ENCODE results near the gene SETSIP. TPM values are rescaled to one million over a fixed set of nuclear protein-coding genes. Genes with fewer than 3 reads are reported as not detected.

SETSIP gene
- total and polyA plus RNA-seq, 4 donors: 0.09 TPM; not detected in 3

GRCh38 chr1:92070892-92071291, 4.3 kb downstream of the SETSIP start:
- Histone ChIP-seq H3K9me3 (ENCODE audit: control insufficient read depth in 4 of 4, low read length in 3 of 4) (no peaks in the 10 kb centered on the region), H3K4me1 (ENCODE audit: control insufficient read depth in 4 of 4, insufficient read depth in 4 of 4, low read length in 3 of 4) (no peaks in the 10 kb centered on the region), H3K9ac (ENCODE audit: low read depth in 1 of 2, low read length in 2 of 2) (no peak overlapping the region), H3K27ac (ENCODE audit: low read depth in 1 of 2, low read length in 2 of 2) (no peak overlapping the region), H3K36me3 (ENCODE audit: control insufficient read depth in 4 of 4, insufficient read depth in 3 of 4, low read depth in 1 of 4, low read length in 3 of 4) (no peaks in the 10 kb centered on the region), H3K27me3 (ENCODE audit: control insufficient read depth in 4 of 4, insufficient read depth in 4 of 4, low read length in 3 of 4) (no peaks in the 10 kb centered on the region), H3K4me3 (ENCODE audit: low read depth in 1 of 3, low read length in 3 of 3) (no peak overlapping the region)
- 78% methylated on average over 2 of the region's 2 CpGs for WGBS
- no peak for DNase-seq (ENCODE audit: low spot score)
- TF ChIP-seq EGR1 (IDR thresholded peaks at IDR 0.05; ENCODE audit: low read depth in 2 of 2) (no peak), GABPA (IDR thresholded peaks at IDR 0.05 in 1 of 2, conservative IDR thresholded peaks at IDR 0.05 in 1 of 2) (no peak), YY1 (IDR thresholded peaks at IDR 0.05) (no peak), FOXA1 (IDR thresholded peaks at IDR 0.05) (no peak), SP1 (IDR thresholded peaks at IDR 0.05) (no peak), HNF4G (IDR thresholded peaks at IDR 0.05) (no peak), RAD21 (IDR thresholded peaks at IDR 0.05) (no peak), ZBTB33 (IDR thresholded peaks at IDR 0.05) (no peak), MAX (IDR thresholded peaks at IDR 0.05) (no peak)
- TF ChIP-seq, protein P1, sequence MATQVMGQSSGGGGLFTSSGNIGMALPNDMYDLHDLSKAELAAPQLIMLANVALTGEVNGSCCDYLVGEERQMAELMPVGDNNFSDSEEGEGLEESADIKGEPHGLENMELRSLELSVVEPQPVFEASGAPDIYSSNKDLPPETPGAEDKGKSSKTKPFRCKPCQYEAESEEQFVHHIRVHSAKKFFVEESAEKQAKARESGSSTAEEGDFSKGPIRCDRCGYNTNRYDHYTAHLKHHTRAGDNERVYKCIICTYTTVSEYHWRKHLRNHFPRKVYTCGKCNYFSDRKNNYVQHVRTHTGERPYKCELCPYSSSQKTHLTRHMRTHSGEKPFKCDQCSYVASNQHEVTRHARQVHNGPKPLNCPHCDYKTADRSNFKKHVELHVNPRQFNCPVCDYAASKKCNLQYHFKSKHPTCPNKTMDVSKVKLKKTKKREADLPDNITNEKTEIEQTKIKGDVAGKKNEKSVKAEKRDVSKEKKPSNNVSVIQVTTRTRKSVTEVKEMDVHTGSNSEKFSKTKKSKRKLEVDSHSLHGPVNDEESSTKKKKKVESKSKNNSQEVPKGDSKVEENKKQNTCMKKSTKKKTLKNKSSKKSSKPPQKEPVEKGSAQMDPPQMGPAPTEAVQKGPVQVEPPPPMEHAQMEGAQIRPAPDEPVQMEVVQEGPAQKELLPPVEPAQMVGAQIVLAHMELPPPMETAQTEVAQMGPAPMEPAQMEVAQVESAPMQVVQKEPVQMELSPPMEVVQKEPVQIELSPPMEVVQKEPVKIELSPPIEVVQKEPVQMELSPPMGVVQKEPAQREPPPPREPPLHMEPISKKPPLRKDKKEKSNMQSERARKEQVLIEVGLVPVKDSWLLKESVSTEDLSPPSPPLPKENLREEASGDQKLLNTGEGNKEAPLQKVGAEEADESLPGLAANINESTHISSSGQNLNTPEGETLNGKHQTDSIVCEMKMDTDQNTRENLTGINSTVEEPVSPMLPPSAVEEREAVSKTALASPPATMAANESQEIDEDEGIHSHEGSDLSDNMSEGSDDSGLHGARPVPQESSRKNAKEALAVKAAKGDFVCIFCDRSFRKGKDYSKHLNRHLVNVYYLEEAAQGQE (IDR thresholded peaks at IDR 0.05): no peak

DNA sequence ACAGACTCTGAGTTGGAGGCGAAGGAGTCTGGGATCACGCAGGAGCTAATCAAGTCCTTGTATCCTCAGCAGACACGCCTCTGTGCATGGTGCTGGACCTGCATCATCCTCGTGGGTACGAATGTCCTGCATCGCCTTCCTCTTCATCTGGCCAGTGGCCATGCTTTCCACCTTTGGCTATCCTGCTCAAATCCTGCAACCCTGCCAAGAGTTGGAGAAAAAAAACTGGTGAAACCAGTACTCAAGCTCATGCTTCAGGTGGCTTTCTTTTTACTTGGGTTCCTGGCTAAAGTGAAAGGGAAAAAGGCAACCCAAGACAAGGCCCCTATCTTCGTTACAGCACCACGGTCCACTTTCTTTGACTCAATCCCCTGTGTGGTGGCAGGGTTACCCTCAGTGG, 8.9 kb downstream of the SETSIP start:
- 88% methylated on average over 8 of the region's 8 CpGs for WGBS
- H3K27me3 ChIP-seq (ENCODE audit: control insufficient read depth in 4 of 4, insufficient read depth in 4 of 4, low read length in 3 of 4): no peaks in the 10 kb centered on the region
- TF ChIP-seq HNF4A (conservative IDR thresholded peaks at IDR 0.05) (no peak), EGR1 (IDR thresholded peaks at IDR 0.05; ENCODE audit: low read depth in 2 of 2) (no peak), YY1 (IDR thresholded peaks at IDR 0.05) (no peak), JUND (IDR thresholded peaks at IDR 0.05) (no peak), RAD21 (IDR thresholded peaks at IDR 0.05) (no peak), HNF4G (IDR thresholded peaks at IDR 0.05) (no peak), TAF1 (conservative IDR thresholded peaks at IDR 0.05) (no peak), GABPA (IDR thresholded peaks at IDR 0.05 in 1 of 2, conservative IDR thresholded peaks at IDR 0.05 in 1 of 2) (no peak), NR2F2 (IDR thresholded peaks at IDR 0.05) (no peak), CTCF (IDR thresholded peaks at IDR 0.05; ENCODE audit: low read depth, low read length, missing input control) (no peak), SP1 (IDR thresholded peaks at IDR 0.05) (no peak), MAX (IDR thresholded peaks at IDR 0.05) (no peak), FOXA2 (IDR thresholded peaks at IDR 0.05) (no peak), RXRA (IDR thresholded peaks at IDR 0.05) (no peak), ZBTB33 (IDR thresholded peaks at IDR 0.05) (no peak), FOXA1 (IDR thresholded peaks at IDR 0.05) (no peak)
- TF ChIP-seq, protein P1 (IDR thresholded peaks at IDR 0.05): no peak
- TF ChIP-seq, protein P2, sequence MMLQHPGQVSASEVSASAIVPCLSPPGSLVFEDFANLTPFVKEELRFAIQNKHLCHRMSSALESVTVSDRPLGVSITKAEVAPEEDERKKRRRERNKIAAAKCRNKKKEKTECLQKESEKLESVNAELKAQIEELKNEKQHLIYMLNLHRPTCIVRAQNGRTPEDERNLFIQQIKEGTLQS (IDR thresholded peaks at IDR 0.05): no peak

More for the DNA sequence above, 8.9 kb downstream of the SETSIP start:
- no peaks in the 10 kb centered on the region for H3K36me3 ChIP-seq (ENCODE audit: control insufficient read depth in 4 of 4, insufficient read depth in 3 of 4, low read depth in 1 of 4, low read length in 3 of 4)
- no peaks in the 10 kb centered on the region for H3K4me1 ChIP-seq (ENCODE audit: control insufficient read depth in 4 of 4, insufficient read depth in 4 of 4, low read length in 3 of 4)
- H3K4me3 ChIP-seq (ENCODE audit: low read depth in 1 of 3, low read length in 3 of 3): no peak overlapping the region
- no peak for DNase-seq (ENCODE audit: low spot score)
- H3K9ac ChIP-seq (ENCODE audit: low read depth in 1 of 2, low read length in 2 of 2): no peak overlapping the region
- H3K9me3 ChIP-seq (ENCODE audit: control insufficient read depth in 4 of 4, low read length in 3 of 4): no peaks in the 10 kb centered on the region
- H3K27ac ChIP-seq (ENCODE audit: low read depth in 1 of 2, low read length in 2 of 2): no peak overlapping the region
